Left cardiac atrium (tissue), 4 donors: ENCODE data around the gene GPRC5C. TPM values are rescaled to one million over a fixed set of nuclear protein-coding genes. Genes with fewer than 3 reads are reported as not detected.

Source experiments
- ATAC-seq, 2 donors: fragments of 200-7000 bp; cut with Tn5 transposase; one replicate each; pipeline ENCODE4 v1.9.1; 2020; ENCODE audit warnings: mild to moderate bottlenecking in 2 of 2, moderate library complexity in 2 of 2
- DNase-seq: peaks from one replicate; pipeline ENCODE4 v3.0.0-alpha.2; 2020
- intact Hi-C, 2 donors: fragments of 100-400 bp; cut with DNase I; formaldehyde crosslinking; loops; one replicate each; pipeline versions ENCODE4 v1.14.1 to v1.15.1; 2022 to 2023
- long read RNA-seq: library from polyadenylated mRNA; unstranded; transcript quantifications from one replicate; pipeline ENCODE4 v2.0.0, GENCODE V29; 2021
- total RNA-seq, 2 donors: library from RNA; stranded (reverse); fragmentation: NEBNext Ultra II Directional; extraction: Animal tissue kit (Norgen Biotek cat#: 25700); gene quantifications; one replicate each; pipeline ENCODE4 v1.2.1, GENCODE V29; 2021
- donor health status: DM: no; HTN: yes; CAD: no.
- donor health status: DM: no; HTN: yes; CAD: no; lungs with severe emphysema.
- donor health status: DM: yes; HTN: yes; CAD: no.
- donor health status: Dilated cardiomyopathy.

GPRC5C gene
- total RNA-seq, result 10 to 100 TPM; 24.2 to 25.9 TPM
- long read RNA-seq, transcript GPRC5C-202 (4 exons, 2,988 nt), result major isoform, 26 of 48 reads
- long read RNA-seq, partial matches to known transcripts, result 17 of 48 reads
- long read RNA-seq, other reads (novel, unspliced or antisense), result 5 of 48 reads

GRCh38 chr17:74431568-74432423, at the start of gene GPRC5C:
TSS of gene GPRC5C (plus strand) at chr17:74432088. CDS start at chr17:74439777, 7,689 bp downstream.
- DNase-seq (peak; percentile 83), ATAC-seq (peak; percentile 60 to 64)
- intact Hi-C loops, result no loop called here

GRCh38 chr17:74383141-74383540, 48.7 kb upstream of the GPRC5C start:
- DNase-seq (no peak), ATAC-seq (no peak)
- intact Hi-C loops, result no loop called here

- no peak for ATAC-seq
- no peak for DNase-seq
- intact Hi-C loops, result loop anchor here in 1 of 2 donors (5.0 kb wide), 1 partner anchor 42 kb away; no protein-coding TSS in a partner anchor
These were observed 46.7 kb upstream of the GPRC5C start for GRCh38 chr17:74385201-74385600.

- ATAC-seq (peak; percentile 76 to 83), DNase-seq (peak; percentile 75)
- intact Hi-C loops, result loop anchor here in 1 of 2 donors (5.0 kb wide), 1 partner anchor 41 kb away; no protein-coding TSS in a partner anchor
These were observed 45.5 kb upstream of the GPRC5C start for GRCh38 chr17:74386386-74386785.

GRCh38 chr17:74387365-74388218, 44.3 kb upstream of the GPRC5C start:
- ATAC-seq (no peak), DNase-seq (no peak)
- intact Hi-C loops, result loop anchor here in 1 of 2 donors (5.0 kb wide), 1 partner anchor 40 kb away; no protein-coding TSS in a partner anchor

GRCh38 chr17:74389084-74389753, 42.7 kb upstream of the GPRC5C start:
- intact Hi-C loops, result loop anchor here in 1 of 2 donors (5.0 kb wide), 1 partner anchor 38 kb away; no protein-coding TSS in a partner anchor

GRCh38 chr17:74389937-74390679, 41.8 kb upstream of the GPRC5C start:
- ATAC-seq (no peak), DNase-seq (no peak)
- intact Hi-C loops, result loop anchor here in 1 of 2 donors (5.0 kb wide), 1 partner anchor 37 kb away; no protein-coding TSS in a partner anchor

More at GRCh38 chr17:74389084-74389753, 42.7 kb upstream of the GPRC5C start:
- no peak for ATAC-seq
- no peak for DNase-seq

GRCh38 chr17:74390680-74391653, 40.9 kb upstream of the GPRC5C start:
- DNase-seq (no peak), ATAC-seq (peak in 1 of 2 donors; percentile 76)
- intact Hi-C loops, result no loop called here

GRCh38 chr17:74391771-74392170, 40.1 kb upstream of the GPRC5C start:
- intact Hi-C loops, result no loop called here
- no peak for DNase-seq
- ATAC-seq, result no peak

GRCh38 chr17:74392848-74393247, 39.0 kb upstream of the GPRC5C start:
- intact Hi-C loops, result no loop called here
- ATAC-seq, result no peak
- no peak for DNase-seq

- DNase-seq (no peak), ATAC-seq (peak in 1 of 2 donors; percentile 58)
- intact Hi-C loops, result no loop called here
These were observed 38.4 kb upstream of the GPRC5C start for GRCh38 chr17:74393346-74393942.

GRCh38 chr17:74394275-74394950, 37.5 kb upstream of the GPRC5C start:
- intact Hi-C loops, result no loop called here

GRCh38 chr17:74394977-74395376, 36.9 kb upstream of the GPRC5C start:
- no peak for ATAC-seq
- no peak for DNase-seq
- intact Hi-C loops, result no loop called here

More at GRCh38 chr17:74394275-74394950, 37.5 kb upstream of the GPRC5C start:
- ATAC-seq, result no peak
- DNase-seq, result no peak

GRCh38 chr17:74396567-74396966, 35.3 kb upstream of the GPRC5C start:
- no peak for ATAC-seq
- intact Hi-C loops, result no loop called here
- no peak for DNase-seq

- intact Hi-C loops, result no loop called here
- no peak for DNase-seq
- ATAC-seq, result no peak
These were observed 29.8 kb upstream of the GPRC5C start for GRCh38 chr17:74402048-74402447.
